Erythroblast (primary cell): Measurements from ENCODE around the gene PMM1.

Experiments
- GATA1 ChIP-seq: IDR thresholded peaks from 2 replicates; pipeline ENCODE4 v1.6.1; 2011; ENCODE audit warnings: low read depth, mild to moderate bottlenecking, control low read depth, low read length, moderate library complexity
- POLR2A ChIP-seq: IDR thresholded peaks from 2 replicates; pipeline ENCODE4 v1.6.1; 2011; ENCODE audit warnings: mild to moderate bottlenecking, low read length

DNA sequence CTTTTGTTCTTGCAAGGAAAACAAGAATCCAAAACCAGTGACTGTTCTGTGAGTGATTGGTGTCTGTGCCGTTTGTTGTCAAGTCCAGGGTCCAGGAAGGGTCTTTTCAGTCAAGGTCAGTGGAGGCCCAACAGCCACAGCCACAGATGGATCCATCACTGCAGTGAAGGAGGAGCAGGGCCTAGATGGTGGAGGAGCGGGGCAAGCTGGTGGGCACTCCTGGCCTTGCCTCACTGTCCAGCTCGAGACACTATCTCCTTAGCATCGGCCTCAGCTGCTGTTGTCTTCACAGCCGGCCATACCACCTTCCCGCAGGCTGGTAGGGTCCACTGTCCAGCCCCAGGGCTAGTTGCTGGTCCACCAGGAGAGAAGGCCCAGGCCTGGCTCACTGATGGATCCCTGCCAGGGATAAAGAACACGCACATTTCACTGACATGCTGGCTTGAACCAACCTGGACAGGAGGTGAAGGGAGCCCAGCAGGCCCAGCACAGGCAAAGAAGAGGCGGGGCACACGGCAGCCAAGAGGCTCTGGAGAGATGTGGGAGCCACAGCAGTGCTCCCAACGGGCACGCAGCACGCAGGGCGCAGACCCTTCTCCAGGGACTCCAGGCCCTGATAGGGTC is 60.6 kb downstream of the PMM1 start:
- TF ChIP-seq POLR2A (no peak), GATA1 (no peak)
